Uterus (tissue), 4 donors: Measurements from ENCODE around the gene PDE4D. TPM values are rescaled to one million over a fixed set of nuclear protein-coding genes. Genes with fewer than 3 reads are reported as not detected.

ENCODE experiments used
- DNase-seq, 2 donors: peaks; one replicate each; pipeline ENCODE4 v3.0.0-alpha.2; 2019 to 2020
- H3K27ac ChIP-seq, 2 donors: fragments of 200-600 bp; sonication (generic); 1 replicate in 1 of 2; 2 replicates in 1 of 2; pipeline ENCODE4 v1.5.1; 2016 to 2018
- H3K27me3 ChIP-seq, 2 donors: fragments of 200-600 bp; sonication (generic); one replicate each; pipeline ENCODE4 v1.5.1; 2018 to 2019; ENCODE audit warnings: control low read depth in 1 of 2
- H3K36me3 ChIP-seq, 2 donors: fragments of 200-600 bp; sonication (generic); one replicate each; pipeline ENCODE4 v1.5.1; 2019; ENCODE audit warnings: control low read depth in 1 of 2
- H3K4me1 ChIP-seq, 2 donors: fragments of 200-600 bp; sonication (generic); one replicate each; pipeline ENCODE4 v1.5.1; 2018 to 2019; ENCODE audit warnings: control low read depth in 1 of 2
- H3K4me3 ChIP-seq, 2 donors: fragments of 200-600 bp; sonication (generic); 1 replicate in 1 of 2; 2 replicates in 1 of 2; pipeline ENCODE4 v1.5.1; 2018 to 2019; ENCODE audit warnings: mild to moderate bottlenecking in 1 of 2
- H3K9me3 ChIP-seq, 2 donors: fragments of 200-600 bp; sonication (generic); one replicate each; pipeline ENCODE4 v1.5.1; 2019; ENCODE audit warnings: control low read depth in 1 of 2
- CTCF ChIP-seq, 4 experiments: fragments of 200-600 bp in 2 of 4; fragments of 450-650 bp in 2 of 4; sonication (generic) in 2 of 4; IDR thresholded peaks; one replicate each; pipeline ENCODE4 v1.5.1; 2016 to 2019; ENCODE audit warnings: antibody characterized with exemption in 4 of 4, mild to moderate bottlenecking in 2 of 4, moderate library complexity in 1 of 4
- POLR2A ChIP-seq, 2 donors: fragments of 450-650 bp; IDR thresholded peaks; one replicate each; pipeline ENCODE4 v1.6.1; 2016; ENCODE audit warnings: antibody characterized with exemption in 2 of 2, mild to moderate bottlenecking in 1 of 2, moderate library complexity in 1 of 2
- intact Hi-C: fragments of 100-400 bp; cut with DNase I; formaldehyde crosslinking; loops from one replicate; pipeline ENCODE4 v1.15.1; 2023; ENCODE audit warnings: low total_unique reads
- total RNA-seq, 4 donors: library from RNA; depleted of rRNA in 3 of 4; stranded (reverse); fragments of >200 nt in 3 of 4; gene quantifications; one replicate each; pipeline versions ENCODE4 v1.1.0 to v1.2.4, GENCODE V29; 2014 to 2023
- donor health status: DM: yes; HTN: yes; CAD: no.

The PDE4D gene
- total RNA-seq, 4 donors from 2014 or later, result 27.1 to 77.0 (median 45.8) TPM

- Histone ChIP-seq H3K27me3 (no peaks in the 10 kb centered on the region), H3K4me3 (no peak overlapping the region), H3K27ac (no peak overlapping the region), H3K36me3 (no peaks in the 10 kb centered on the region), H3K4me1 (no peaks in the 10 kb centered on the region), H3K9me3 (no peaks in the 10 kb centered on the region)
- no peak for DNase-seq
- TF ChIP-seq POLR2A (IDR thresholded peaks at IDR 0.05), result no peak
- no peak for TF ChIP-seq CTCF (IDR thresholded peaks at IDR 0.05)
- intact Hi-C loops, result no loop called here
These were observed 724.3 kb downstream of the PDE4D start for GRCh38 chr5:59169081-59169767.

DNA sequence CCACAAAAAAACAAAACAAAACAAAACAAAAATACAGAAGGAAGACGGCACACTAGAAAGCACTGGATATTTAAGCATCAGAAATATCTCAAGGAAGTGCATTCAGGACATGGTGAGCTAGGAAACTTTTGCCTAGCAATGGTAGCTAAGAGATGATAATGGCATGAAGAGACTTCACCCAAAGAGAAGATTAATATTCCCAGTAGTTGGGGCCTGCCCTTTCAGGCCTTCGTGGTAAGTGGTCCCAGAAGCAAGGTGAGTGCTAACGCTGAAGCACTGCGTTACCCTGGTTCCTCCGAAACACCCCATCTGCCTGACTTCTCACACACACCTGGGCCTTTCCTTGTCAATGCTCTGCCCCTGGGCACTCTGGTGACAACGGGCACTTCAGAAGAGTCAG is 725.5 kb downstream of the PDE4D start:
- Histone ChIP-seq H3K36me3 (no peaks in the 10 kb centered on the region), H3K4me3 (no peak overlapping the region), H3K27me3 (no peaks in the 10 kb centered on the region), H3K9me3 (no peaks in the 10 kb centered on the region), H3K27ac (no peak overlapping the region), H3K4me1 (no peaks in the 10 kb centered on the region)
- DNase-seq, result no peak
- TF ChIP-seq POLR2A (IDR thresholded peaks at IDR 0.05) (no peak), CTCF (IDR thresholded peaks at IDR 0.05) (no peak)
- intact Hi-C loops, result no loop called here

- Histone ChIP-seq H3K36me3 (no peaks in the 10 kb centered on the region), H3K9me3 (no peaks in the 10 kb centered on the region), H3K27me3 (no peaks in the 10 kb centered on the region), H3K4me3 (no peak overlapping the region), H3K27ac (no peak overlapping the region), H3K4me1 (no peaks in the 10 kb centered on the region)
- DNase-seq, result no peak
- TF ChIP-seq CTCF (IDR thresholded peaks at IDR 0.05), result no peak
- TF ChIP-seq POLR2A (IDR thresholded peaks at IDR 0.05), result no peak
- intact Hi-C loops, result no loop called here
These were observed 729.3 kb downstream of the PDE4D start for GRCh38 chr5:59164041-59164830.

GRCh38 chr5:59161221-59162105 is 732.1 kb downstream of the PDE4D start:
- no peak overlapping the region for H3K4me3 ChIP-seq
- H3K9me3 ChIP-seq, result no peaks in the 10 kb centered on the region
- H3K36me3 ChIP-seq, result no peaks in the 10 kb centered on the region
- intact Hi-C loops, result no loop called here
- DNase-seq, result no peak
- TF ChIP-seq POLR2A (IDR thresholded peaks at IDR 0.05) (no peak), CTCF (IDR thresholded peaks at IDR 0.05) (no peak)
- no peaks in the 10 kb centered on the region for H3K4me1 ChIP-seq
- no peaks in the 10 kb centered on the region for H3K27me3 ChIP-seq
- no peak overlapping the region for H3K27ac ChIP-seq
